ENCODE results near the gene GLOD4.
"Not testable (repeated sequence)": the region's sequence is repeated elsewhere in the genome, so short reads cannot be mapped to it uniquely, and the experiment has no call there.

GLOD4 gene

DNA sequence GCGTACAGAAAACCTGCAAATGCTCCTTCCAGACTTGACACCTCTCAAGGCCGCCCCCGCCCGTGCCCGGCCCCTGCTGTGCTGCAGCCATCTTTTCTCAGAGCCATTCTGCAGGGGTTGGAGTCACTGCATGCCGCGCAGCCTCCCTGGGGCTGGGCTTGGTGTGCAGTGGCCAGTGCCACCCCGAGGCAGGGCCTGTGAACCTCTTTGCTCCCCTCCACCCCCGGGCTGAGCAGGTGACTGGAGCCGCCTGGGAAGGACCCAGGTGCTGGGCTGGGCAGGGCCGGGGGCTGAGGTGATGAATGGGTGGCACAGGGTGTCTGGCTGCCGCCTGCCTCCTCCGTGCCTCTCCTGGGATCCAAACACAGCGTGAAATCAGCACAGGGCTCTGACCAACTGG, 20.4 kb upstream of the GLOD4 start:
- DNase-seq: no peak

DNA sequence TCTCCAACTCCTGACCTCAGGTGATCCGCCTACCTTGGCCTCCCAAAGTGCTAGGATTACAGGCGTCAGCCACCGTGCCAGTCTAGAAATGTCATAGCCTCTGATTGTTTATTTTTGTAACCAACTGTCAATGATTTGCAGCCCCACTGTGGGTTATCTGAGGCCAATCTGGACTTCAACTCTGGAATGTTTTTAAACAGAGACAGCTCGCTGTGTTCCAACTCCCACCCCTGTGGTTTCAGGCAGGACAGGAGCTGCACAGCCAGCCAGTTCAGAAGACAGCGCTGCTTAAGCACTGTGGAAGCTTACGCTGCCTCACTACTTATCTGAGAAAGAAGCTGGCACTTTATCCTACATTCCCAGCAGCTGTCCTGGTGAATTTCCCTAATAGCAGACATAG, 19.6 kb upstream of the GLOD4 start:
- DNase-seq: no peak

DNA sequence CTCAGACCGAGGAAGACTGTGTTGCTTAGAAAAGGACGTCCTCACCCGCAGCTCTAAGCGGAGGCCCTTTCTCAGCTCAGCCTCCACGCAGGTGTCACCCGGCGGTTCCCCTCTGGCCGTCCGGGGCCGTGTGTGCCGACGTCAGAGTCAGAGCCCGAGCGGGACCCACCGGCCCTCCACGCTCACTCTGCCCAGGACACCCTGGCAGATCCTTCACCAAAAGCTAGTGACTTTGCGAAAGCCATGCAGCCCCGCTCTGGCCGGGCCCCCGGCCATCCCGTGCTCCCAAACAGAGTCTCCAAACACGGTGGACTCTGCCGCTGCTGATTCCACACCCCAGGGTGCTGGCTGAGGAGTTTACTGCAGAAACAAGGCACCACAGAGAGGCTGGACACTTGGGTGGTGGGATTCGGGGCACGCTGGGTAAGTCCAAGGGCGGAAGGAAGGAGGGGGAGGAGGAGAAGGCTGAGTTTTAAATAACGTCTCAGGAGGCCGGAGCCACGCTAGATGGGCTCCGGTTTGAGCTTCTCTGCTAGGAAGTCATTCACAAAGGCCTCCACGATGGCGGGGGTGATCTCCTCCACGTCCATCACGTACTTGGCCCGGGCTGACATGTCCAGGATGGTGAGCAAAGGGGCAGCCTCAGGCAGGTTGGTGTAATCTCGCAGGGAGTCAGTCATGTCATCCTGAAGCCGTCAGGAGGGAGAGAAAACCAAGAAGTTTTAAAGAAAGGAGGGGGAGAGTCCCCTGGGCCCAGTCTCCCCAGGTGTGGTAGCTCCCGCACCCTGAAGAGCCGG, 18.6 kb upstream of the GLOD4 start:
- DNase-seq: no peak

DNA sequence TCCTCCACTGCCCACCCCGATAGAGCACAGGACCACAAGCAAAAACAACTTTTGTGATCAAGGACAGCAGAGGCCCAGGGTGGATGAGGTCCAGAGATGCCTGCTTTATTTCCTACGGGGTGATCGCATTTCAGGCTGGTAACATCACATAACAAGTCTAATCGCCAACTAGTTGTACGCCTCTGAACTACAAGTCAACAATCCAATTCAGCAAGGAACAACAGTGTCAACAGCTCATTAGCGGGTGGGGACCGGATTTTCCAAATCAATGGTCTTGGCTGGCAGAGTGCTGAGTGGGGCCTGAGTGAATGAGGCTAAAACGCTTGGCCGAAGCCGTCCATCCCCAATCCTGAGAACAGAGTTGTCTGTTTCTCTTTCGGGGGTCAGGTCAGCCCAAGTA, 17.2 kb upstream of the GLOD4 start:
- no peak for DNase-seq

DNA sequence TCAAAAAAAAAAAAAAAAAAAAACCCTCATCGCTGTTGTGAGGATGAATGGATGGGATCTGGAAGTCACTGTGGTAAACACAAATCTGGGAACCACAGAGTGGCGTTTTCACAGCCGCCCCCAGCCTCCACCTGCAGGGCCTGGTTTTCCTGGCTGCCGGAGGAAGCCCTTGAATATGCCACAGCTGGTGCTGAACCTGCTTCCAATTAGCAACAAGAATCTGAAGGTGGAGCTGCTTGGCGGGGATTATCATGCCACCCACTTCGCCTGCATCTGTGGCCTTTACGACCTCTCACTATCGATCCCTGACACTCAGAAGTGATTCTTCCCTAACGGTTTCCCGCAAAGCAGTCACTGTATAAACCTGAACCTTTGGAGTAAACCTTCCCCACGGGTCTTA, 16.2 kb upstream of the GLOD4 start:
- DNase-seq: no peak

DNA sequence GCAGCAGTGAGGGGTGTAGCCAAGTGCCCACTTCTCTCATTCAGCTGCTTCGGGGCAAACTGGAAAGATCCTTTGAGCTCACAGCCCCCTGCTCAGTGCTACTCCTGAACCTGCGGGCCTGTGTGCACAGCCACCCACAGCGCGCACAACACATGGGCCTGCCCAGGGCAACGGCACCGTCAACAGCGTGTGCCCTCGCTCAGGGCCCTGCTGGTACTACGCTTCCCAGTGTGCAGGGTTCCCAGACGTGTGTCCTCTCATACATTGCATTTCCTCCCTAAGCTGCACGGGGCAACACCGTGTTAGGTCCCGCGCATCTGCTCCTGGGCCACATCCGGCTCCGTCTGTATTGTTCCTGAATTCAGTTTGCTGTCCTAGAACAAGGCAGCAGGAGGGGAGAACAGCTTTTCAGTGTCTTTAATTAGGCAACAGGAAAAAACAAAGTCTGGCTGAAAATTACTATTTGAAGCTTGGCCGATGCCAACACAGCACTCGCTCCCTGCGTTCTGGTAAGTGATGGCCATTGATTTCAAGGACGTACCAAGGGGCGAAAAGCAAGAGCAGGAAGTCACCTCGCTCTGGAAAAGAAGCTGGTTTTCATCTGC, 15.3 kb upstream of the GLOD4 start:
- no peak for DNase-seq

DNA sequence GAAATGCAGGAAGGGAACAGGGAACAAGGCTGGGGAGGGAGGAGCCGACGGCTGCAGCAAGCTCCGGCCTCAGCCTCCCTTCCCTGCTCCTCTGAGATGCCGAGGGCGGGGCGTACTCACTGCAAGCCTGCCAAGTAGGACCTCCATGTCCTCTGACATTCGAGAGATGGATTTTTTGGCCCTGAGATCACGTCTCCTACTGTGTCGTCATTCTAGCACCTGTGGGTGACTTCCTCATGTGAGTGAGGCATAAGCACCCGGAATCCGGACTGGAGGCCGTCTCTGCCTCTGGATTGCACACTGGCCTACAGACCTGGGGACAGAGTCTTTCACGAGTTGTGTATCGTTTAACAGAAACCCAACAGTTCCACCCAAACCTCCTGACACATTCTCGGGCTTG, 14.5 kb upstream of the GLOD4 start:
- no peak for DNase-seq

DNA sequence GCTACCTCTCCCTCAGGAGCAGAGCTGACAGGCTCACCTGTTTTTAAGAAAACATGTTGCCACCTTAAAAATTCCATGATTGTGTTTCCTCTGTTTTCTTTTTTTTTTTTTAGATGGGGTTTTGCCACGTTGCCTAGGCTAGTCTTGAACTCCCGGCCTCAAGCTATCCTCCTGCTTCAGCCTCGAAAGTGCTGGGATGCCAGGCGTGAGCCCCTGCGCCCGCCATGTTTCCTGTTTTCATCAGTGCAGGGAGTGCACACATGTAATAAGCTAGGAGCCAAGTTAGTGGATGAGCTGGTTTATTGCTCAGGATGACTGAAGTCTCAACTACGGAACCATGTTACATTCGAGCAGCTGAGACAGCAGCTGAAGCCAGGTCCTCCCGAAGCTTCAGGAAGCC, 13.6 kb upstream of the GLOD4 start:
- no peak for DNase-seq

DNA sequence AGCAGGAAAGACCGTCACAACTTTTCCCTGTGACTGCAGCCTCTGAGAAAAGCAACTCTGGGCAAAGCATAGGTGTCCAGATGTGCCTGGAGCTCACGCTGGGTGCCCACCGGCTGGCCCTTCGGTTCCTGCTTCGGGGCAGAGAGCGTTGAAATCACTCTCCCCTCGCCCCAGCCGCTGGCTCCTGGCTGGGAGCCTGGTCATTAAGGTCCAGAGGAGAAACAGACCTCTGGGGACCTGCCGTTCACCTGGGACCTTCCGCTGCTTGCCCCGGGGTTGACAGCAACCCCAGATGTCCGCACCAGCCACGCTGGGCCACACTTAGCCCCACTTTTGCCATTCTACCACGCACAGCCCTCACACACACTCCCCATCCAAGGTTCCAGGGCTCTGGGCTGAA, 13.2 kb upstream of the GLOD4 start:
- DNase-seq: no peak

DNA sequence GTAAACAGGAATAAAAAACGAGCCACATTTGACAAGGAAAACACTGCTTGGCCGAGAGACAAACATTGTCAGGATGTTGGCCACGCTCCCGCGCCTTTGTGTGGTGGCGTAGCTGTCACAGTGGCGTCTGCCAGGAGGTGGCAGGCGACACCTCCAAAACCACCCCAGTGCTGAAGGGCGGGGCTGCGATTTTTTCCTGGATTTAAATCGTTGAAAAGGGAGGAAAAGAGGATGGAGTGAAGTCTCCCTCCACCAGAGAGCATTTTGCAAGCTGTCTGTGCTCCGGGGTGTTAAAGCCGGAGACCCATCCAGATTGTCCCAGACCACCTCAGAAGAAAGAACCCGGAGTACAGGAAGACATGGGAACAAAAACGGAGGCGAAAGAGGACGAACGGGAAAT, 12.8 kb upstream of the GLOD4 start:
- no peak for DNase-seq

DNA sequence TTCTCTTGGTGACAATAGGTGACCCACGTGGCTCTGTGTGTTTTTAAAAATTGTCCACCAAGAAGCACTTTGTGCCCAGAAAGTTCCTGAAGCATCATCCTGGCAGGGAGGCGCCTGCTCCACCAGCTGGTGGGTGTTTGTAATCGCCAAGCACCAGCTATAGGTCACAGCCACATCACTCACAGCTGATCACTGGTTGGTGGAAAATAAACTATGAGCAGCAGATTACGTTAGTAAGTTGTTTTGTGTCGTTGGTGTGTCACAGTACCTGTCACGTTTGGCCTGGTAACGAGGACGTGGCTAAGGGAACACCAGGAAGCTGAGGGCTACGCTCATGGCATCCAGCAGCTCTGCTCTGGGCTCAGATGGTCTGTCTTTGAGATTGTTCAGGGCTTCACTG, 10.2 kb upstream of the GLOD4 start:
- DNase-seq: no peak

DNA sequence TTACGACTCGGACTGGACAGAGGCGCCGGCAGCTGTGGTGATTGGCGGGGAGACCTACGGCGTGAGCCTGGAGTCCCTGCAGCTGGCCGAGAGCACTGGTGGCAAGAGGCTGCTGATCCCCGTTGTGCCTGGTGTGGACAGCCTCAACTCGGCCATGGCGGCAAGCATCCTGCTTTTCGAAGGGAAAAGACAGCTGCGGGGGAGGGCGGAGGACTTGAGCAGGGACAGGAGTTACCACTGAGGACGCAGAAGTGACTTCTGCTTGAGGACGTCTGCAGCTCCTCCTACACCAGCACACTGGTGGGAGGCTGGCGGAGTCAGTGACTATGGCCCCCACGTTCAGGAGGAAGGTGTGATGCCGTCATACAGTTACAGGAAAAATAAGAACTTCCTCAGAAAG, 9.7 kb upstream of the GLOD4 start:
- no peak for DNase-seq

DNA sequence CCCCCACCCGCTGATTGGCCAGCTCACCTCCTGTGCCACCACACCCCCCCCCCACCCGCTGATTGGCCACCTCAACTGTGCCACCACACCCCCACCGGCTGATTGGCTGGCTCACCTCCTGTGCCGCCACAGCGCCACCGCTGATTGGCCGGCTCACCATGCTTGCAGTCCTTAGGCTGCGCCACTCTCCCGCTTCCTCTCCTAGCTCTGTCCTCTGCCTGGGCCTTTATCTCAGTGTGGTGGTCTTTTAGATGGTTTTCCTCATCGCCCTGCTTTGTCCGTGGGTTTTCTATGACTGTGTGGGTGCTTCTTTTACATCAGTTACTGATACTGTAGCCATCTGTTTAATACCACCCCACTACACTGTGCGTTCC, 8.8 kb upstream of the GLOD4 start:
- not testable (repeated sequence) for DNase-seq

DNA sequence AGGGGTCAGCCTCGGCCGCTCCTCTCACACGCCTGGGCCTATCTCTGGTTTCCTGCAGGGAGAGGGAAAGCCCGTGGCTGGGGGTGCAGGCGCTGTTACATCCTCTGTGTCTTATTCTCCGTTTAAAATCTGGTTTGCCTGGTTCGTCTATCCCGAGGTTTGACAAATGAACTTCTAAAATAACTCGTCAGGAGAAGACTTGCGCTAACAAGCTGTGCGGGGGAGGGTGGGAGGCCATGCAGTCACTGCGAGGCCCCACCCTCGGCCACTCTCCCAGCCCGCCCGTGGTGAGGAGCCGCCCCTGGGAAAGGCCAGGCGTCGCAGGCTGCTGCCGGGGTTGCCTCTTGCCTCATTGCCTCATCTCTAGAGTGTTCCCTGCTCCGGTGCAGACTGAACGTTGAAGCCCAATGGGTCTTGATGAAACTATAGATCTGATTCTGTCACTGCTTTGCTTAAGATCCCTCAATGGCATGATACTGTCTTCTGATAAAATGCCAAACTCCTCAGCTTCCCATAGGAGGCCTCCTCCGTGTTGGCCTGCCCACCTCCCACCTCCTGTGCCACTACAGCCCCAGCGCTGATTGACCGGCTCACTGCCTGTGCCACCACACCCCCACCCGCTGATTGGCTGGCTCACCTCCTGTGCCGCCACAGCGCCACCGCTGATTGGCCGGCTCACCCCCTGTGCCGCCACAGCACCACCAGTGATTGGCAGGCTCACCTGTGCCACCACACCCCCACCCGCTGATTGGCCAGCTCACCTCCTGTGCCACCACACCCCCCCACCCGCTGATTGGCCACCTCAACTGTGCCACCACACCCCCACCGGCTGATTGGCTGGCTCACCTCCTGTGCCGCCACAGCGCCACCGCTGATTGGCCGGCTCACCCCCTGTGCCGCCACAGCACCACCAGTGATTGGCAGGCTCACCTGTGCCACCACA, 8.1 kb upstream of the GLOD4 start:
- DNase-seq: not testable (repeated sequence)

DNA sequence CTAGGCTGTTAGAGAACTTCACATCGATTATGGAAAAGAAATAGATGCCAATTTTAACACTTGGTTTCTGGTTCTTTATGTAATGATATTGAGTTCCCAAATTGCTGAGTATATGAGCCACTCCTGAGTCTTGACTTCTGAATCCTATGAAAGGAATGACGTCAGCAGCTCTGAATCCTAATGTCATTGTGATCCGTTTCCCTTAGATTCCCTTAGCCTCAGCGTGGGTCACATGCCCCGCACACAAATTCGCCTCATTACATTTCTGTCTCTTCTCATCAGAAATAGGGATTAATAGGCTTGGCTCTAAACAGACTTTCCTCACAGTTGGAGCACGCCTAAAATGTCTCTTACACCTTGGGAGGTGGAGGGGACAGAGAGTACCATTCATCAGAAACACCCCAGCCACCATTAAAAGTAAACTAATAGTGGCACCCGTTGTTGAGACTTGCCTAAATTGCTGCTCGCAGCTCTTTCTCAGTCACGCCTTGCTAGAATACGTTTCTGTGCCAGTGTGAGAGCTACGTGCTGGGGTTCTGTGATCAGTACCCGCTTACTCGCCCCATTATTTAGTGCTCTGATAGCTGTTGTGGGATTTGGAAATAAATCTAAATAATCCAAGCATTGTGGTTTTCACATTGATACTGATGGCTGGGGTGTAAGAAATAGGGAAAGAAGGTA, 7.2 kb upstream of the GLOD4 start:
- DNase-seq: no peak

DNA sequence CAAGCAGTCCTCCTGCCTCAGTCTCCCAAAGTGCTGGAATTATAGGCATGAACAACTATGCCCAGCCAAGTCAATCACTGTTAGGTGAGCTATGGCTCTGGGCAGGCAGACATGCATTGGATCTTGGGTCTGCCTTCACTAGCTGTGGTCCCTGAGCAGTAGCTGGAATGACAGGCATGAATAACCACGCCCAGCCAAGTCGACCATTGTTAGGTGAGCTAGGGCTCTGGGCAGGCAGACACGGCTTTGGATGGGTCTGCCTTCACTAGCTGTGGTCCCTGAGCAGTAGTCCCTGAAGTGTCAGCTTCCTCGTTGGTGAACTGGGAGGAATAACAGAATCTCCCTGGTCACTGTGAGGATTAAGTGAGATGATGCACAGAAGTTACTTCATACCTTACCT, 6.5 kb upstream of the GLOD4 start:
- DNase-seq: no peak

DNA sequence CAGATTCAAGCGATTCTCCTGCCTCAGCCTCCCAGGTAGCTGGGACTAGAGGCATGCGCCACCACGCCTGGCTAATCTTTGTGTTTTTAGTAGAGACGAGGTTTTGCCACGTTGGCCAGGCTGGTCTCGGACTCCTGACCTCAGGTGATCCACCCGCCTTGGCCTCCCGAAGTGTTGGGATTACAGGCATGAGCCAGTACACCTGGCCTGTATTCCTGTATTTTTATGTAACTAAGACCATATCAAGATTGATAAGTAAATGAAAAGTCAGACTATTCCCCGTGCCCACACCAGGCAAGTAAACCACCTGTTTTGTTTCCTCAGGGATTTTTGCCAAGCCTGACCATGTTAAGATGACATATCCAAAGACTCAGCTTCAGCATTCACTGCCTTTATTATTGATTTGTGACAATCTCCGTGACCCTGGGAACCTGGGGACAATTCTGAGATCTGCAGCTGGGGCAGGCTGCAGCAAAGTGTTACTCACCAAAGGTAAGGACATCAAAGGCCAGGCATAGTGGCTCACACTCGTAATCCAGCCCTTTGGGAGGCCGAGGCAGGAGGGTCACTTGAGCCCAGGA, 5.7 kb upstream of the GLOD4 start:
- no peak for DNase-seq

DNA sequence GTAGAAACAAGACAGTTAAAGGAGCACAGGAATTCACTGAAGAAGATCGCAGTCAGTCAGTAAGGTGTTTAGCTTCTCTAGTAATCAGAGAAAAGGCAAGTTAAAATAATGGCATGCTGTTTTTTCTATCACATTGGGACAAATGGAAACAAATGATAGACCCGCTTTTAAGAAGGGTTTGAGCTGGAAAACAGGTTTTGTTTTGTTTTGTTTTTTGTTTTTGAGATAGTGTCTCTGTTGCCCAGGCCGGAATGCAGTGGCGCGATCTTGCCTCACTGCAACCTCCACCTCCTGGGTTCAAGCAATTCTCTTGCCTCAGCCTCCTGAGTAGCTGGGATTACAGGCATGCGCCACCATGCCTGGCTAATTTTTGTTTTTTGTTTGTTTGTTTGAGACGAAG, 3.8 kb upstream of the GLOD4 start:
- not testable (repeated sequence) for DNase-seq

DNA sequence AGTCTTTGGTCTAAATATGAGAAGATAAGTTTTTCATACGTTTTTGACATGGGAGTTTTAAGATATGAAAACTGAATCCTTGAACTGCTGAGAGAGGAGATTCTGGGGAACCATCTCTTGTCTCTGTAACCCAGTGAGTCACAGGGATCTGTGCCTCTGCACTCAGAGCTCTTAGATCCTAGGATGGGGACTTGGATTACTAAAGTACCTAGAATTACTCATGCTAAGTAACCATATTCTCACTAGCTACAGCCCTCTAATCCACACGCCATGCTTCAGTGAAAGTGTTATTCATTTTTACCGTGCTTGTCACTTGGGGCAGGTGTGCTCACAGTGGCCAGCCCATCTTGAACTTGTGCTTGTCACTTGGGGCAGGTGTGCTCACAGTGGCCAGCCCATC, 2.1 kb upstream of the GLOD4 start:
- DNase-seq: no peak

DNA sequence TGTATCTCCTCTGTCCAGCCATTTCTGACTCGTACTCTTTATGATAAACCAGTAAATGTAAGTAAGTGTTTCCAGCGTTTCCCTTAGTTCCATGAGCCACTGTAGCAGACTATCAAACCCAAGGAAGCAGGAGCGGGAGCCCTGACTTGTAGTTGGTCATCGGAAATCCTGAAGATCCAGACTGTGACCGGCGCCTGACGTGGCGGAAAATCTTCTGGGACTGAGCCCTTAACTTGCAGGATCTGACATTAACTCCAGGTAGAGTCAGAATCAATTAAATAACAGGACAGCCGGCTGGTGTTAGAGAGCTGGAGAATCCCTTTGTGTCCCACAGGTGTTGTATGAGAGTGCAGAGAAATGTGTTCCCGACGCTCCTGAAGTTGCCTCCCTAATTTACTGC, 4.0 kb downstream of the GLOD4 start:
- DNase-seq: no peak

DNA sequence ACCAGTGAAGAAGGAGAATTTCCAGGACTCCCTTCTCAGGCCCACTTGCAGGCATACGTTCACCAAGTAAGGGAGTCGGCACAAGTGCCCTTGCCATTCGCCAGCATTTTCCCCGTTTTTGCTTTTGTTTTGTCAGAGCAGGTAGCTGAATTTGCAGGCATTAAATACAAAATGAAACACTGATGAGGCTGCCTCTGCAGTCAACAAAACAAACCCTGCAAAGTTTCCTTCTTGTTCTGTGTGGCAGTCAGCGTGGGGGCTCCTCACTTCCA, 7.8 kb downstream of the GLOD4 start:
- no peak for DNase-seq

DNA sequence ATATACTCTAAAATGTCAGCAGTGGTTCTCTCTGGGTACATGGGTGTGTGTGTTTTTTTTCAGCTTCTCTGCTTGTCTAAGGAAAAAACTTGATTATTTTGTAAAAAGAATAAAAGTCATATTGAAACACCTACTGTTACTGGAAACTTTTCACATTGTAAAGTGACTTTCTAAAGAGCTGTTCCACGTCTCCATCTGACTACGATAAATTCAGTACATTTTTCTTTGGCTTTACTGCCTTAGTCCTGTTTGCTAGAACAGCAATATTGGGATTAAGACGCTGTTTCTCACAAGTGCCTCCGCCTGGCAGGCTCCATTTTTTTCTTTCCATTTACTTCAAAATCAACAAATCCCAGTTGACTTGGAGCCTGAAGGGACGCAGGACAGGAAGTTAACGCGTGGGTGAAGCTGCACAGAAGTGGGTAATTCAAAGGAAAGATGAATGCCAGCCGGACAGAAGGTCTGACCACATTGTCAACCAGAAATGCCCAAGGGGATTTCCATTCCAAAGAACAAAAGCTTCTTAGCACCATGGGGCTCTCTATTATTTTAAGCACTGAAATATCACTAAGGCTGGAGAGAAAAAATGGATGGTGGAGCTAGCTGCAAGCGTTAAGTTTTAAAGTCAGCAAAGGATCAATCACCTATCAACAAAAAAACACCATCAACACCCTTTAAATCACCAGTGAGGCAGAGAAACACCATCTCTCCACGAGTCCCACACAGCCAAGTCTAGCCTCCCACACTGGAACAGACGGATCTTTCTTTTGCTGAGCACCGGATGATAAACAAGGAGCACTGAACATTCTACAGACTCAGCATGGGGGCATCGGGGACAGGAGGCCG, 8.4 kb downstream of the GLOD4 start:
- DNase-seq: no peak

Data from NK-92 treated with Interleukin-12 subunit alpha and Interleukin-12 subunit beta, amount 100 ng/mL, for 24 hours (cell line).